Measurements from ENCODE around the gene BRD7.

GRCh38 chr16:50272687-50273381 lies 96.0 kb downstream of the BRD7 start:
- TF ChIP-seq, protein P1, sequence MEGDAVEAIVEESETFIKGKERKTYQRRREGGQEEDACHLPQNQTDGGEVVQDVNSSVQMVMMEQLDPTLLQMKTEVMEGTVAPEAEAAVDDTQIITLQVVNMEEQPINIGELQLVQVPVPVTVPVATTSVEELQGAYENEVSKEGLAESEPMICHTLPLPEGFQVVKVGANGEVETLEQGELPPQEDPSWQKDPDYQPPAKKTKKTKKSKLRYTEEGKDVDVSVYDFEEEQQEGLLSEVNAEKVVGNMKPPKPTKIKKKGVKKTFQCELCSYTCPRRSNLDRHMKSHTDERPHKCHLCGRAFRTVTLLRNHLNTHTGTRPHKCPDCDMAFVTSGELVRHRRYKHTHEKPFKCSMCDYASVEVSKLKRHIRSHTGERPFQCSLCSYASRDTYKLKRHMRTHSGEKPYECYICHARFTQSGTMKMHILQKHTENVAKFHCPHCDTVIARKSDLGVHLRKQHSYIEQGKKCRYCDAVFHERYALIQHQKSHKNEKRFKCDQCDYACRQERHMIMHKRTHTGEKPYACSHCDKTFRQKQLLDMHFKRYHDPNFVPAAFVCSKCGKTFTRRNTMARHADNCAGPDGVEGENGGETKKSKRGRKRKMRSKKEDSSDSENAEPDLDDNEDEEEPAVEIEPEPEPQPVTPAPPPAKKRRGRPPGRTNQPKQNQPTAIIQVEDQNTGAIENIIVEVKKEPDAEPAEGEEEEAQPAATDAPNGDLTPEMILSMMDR (IDR thresholded peaks at IDR 0.05): no peak
- TF ChIP-seq POLR2A (IDR thresholded peaks at IDR 0.05): no peak

All from transverse colon (tissue), 3 donors.